SK-N-SH (cell line): ENCODE data around the gene GART. TPM values are rescaled to one million over a fixed set of nuclear protein-coding genes. Genes with fewer than 3 reads are reported as not detected.

Source experiments
- CTCF ChIA-PET: fragments of 300-600, 350-600 bp; formaldehyde crosslinking; extraction: SDS; loops from one replicate; lab custom pipeline; 2021; lab: Yijun Ruan, JAX
- POLR2A ChIA-PET: fragments of 350-600 bp; sonication (Branson Sonifier 250); formaldehyde crosslinking; extraction: SDS; loops from one replicate; lab custom pipeline; 2020; ENCODE audit warnings: antibody characterized with exemption, inconsistent platforms; lab: Yijun Ruan, JAX
- DNase-seq: peaks from one replicate; pipeline ENCODE4 v3.0.0; 2012
- H2AFZ ChIP-seq: fragments of 200-600 bp; sonication (generic); 2 replicates; pipeline ENCODE4 v1.8.1; 2016; ENCODE audit warnings: antibody characterized with exemption, mild to moderate bottlenecking, low read depth
- H3F3A ChIP-seq: fragments of 200-600 bp; sonication (generic); replicated peaks from 2 replicates; pipeline ENCODE3; 2016; ENCODE audit warnings: antibody characterized with exemption, mild to moderate bottlenecking; ENCODE audit not compliant: insufficient read depth
- H3K27ac ChIP-seq, 2 experiments: fragments of 200-500 bp in 1 of 2; fragments of 200-600 bp in 1 of 2; sonication (Bioruptor generic) in 1 of 2; sonication (generic), shearing (Covaris generic) in 1 of 2; 2 replicates each; pipeline versions ENCODE4 v1.5.1 to v1.6.1; 2014 to 2016; ENCODE audit warnings: low read depth in 2 of 2, inconsistent platforms in 1 of 2, low read length in 1 of 2, mild to moderate bottlenecking in 1 of 2, mixed read lengths in 1 of 2
- H3K27me3 ChIP-seq: fragments of 200-600 bp; sonication (generic), shearing (Covaris generic); 2 replicates; pipeline ENCODE4 v1.6.1; 2016; ENCODE audit warnings: mixed run types; ENCODE audit not compliant: insufficient read depth
- H3K36me3 ChIP-seq, 2 experiments: fragments of 200-500 bp in 1 of 2; fragments of 200-600 bp in 1 of 2; sonication (Bioruptor generic) in 1 of 2; sonication (generic) in 1 of 2; replicated peaks in 1 of 2; 2 replicates each; pipeline versions ENCODE3 to v1.5.1; 2014 to 2016; ENCODE audit warnings: low read length in 1 of 2, mild to moderate bottlenecking in 1 of 2; ENCODE audit not compliant: insufficient read depth in 2 of 2, control insufficient read depth in 1 of 2
- H3K4me1 ChIP-seq, 2 experiments: fragments of 200-500 bp in 1 of 2; fragments of 200-600 bp in 1 of 2; sonication (Bioruptor generic) in 1 of 2; sonication (generic), shearing (Covaris generic) in 1 of 2; 2 replicates each; pipeline versions ENCODE4 v1.5.1 to v1.6.1; 2014 to 2016; ENCODE audit warnings: low read depth in 1 of 2, low read length in 1 of 2, mixed run types in 1 of 2; ENCODE audit not compliant: insufficient read depth in 2 of 2, control insufficient read depth in 1 of 2
- H3K4me2 ChIP-seq: fragments of 200-600 bp; sonication (generic), shearing (Covaris generic); 2 replicates; pipeline ENCODE4 v1.6.1; 2017; ENCODE audit warnings: mixed run types
- H3K4me3 ChIP-seq, 2 experiments: fragments of 200-500 bp in 1 of 2; fragments of 200-600 bp in 1 of 2; sonication (Bioruptor generic) in 1 of 2; sonication (generic), shearing (Covaris generic) in 1 of 2; 2 replicates each; pipeline versions ENCODE4 v1.5.1 to v1.8.1; 2014 to 2016; ENCODE audit warnings: low read depth in 2 of 2, inconsistent platforms in 1 of 2, low read length in 1 of 2, mild to moderate bottlenecking in 1 of 2, mixed read lengths in 1 of 2, moderate library complexity in 1 of 2
- H3K79me2 ChIP-seq: fragments of 200-600 bp; sonication (generic); 2 replicates; pipeline ENCODE4 v1.8.1; 2017; ENCODE audit warnings: mild to moderate bottlenecking; ENCODE audit not compliant: insufficient read depth
- H3K9ac ChIP-seq: fragments of 200-600 bp; sonication (generic); 2 replicates; pipeline ENCODE4 v1.6.1; 2017; ENCODE audit warnings: mixed run types
- H3K9me2 ChIP-seq: fragments of 200-600 bp; sonication (generic); 2 replicates; pipeline ENCODE4 v1.6.1; 2017; ENCODE audit warnings: mixed run types
- H3K9me3 ChIP-seq: fragments of 200-600 bp; sonication (generic); 2 replicates; pipeline ENCODE4 v1.6.1; 2017; ENCODE audit warnings: mixed run types, mild to moderate bottlenecking, moderate library complexity
- H4K20me1 ChIP-seq: fragments of 200-600 bp; sonication (generic); 2 replicates; pipeline ENCODE4 v1.6.1; 2017; ENCODE audit warnings: mild to moderate bottlenecking, mixed run types; ENCODE audit not compliant: insufficient read depth
- IRF3 ChIP-seq: fragments of 150-350 bp; IDR thresholded peaks from 2 replicates; pipeline ENCODE4 v1.6.1; 2016; ENCODE audit warnings: mild to moderate bottlenecking, low read depth, low read length
- POLR2AphosphoS5 ChIP-seq: IDR thresholded peaks from 2 replicates; pipeline ENCODE4 v1.6.1; 2012; ENCODE audit warnings: low read depth, low read length
- ZBTB33 ChIP-seq: IDR thresholded peaks from 2 replicates; pipeline ENCODE4 v1.4.0; 2012; ENCODE audit warnings: low read depth, borderline replicate concordance
- WGBS: methylation state at CpG from one replicate; pipeline ENCODE4 v1.1.6; 2017; ENCODE audit warnings: low lambda C conversion rate; 5-methylcytosine and 5-hydroxymethylcytosine counted together
- polyA plus RNA-seq, 3 experiments: library from polyadenylated mRNA; depleted of rRNA; stranded (reverse); fragments of >200 nt; gene quantifications; 2 replicates each; pipeline ENCODE4 v1.2.3, GENCODE V29; 2012
- TF ChIP-seq, protein P1 (sequence below): IDR thresholded peaks from 2 replicates; pipeline ENCODE4 v1.4.0; 2012; ENCODE audit warnings: low read depth, borderline replicate concordance

The GART gene
- polyA plus RNA-seq, 1 of the 3 experiments (the other 2 are of a cell fraction): 17.3 TPM

DNA sequence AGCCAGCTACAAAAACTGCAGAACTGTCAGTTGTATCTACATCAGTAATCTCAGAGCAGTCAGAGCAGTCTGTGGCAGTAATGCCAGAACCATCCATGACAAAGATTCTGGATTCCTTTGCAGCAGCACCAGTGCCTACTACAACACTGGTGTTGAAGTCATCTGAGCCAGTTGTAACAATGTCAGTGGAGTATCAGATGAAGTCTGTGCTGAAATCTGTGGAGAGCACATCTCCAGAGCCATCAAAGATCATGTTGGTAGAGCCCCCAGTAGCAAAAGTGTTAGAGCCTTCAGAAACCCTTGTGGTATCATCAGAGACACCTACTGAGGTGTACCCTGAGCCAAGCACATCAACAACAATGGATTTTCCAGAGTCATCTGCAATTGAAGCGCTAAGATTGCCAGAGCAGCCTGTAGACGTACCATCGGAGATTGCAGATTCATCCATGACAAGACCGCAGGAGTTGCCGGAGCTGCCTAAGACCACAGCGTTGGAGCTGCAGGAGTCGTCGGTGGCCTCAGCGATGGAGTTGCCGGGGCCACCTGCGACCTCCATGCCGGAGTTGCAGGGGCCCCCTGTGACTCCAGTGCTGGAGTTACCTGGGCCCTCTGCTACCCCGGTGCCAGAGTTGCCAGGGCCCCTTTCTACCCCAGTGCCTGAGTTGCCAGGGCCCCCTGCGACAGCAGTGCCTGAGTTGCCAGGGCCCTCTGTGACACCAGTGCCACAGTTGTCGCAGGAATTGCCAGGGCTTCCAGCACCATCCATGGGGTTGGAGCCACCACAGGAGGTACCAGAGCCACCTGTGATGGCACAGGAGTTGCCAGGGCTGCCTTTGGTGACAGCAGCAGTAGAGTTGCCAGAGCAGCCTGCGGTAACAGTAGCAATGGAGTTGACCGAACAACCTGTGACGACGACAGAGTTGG lies 8.2 kb upstream of the GART start:
- H3K79me2 ChIP-seq: peaks cover 99% of the 10 kb centered on the region
- no peak overlapping the region for H3K4me2 ChIP-seq
- peaks cover 79 to 87% of the 10 kb centered on the region in 2 experiments for H3K36me3 ChIP-seq
- no peaks in the 10 kb centered on the region for H3K27me3 ChIP-seq
- no peaks in the 10 kb centered on the region for H3K9me2 ChIP-seq
- peaks cover 11% of the 10 kb centered on the region for H3F3A ChIP-seq
- H3K9me3 ChIP-seq: no peaks in the 10 kb centered on the region
- H4K20me1 ChIP-seq: peaks cover 97% of the 10 kb centered on the region
- POLR2A ChIA-PET: interaction anchor here (1.6 kb wide), 1 partner anchor 8 kb away, joined by 5 read pairs; the partner anchor contains the start of genes GART and SON
- H3K27ac ChIP-seq: no peak overlapping the region
- no peak overlapping the region for H3K4me3 ChIP-seq
- WGBS: 97% methylated on average over 6 of the region's 19 CpGs
- no peak for DNase-seq
- TF ChIP-seq IRF3 (no peak), ZBTB33 (no peak), POLR2AphosphoS5 (0 out of 2 replicates have a peak, but pooled peaks have one; percentile 16)
- TF ChIP-seq, all 33 proteins: peak for 1
- H3K9ac ChIP-seq: no peak overlapping the region
- peaks cover 2 to 10% of the 10 kb centered on the region in 2 experiments; a peak in 3 of 4 replicates for H3K4me1 ChIP-seq
- CTCF ChIA-PET: no interaction called here
- no peak overlapping the region for H2AFZ ChIP-seq

GRCh38 chr21:33546086-33546485 lies 4.2 kb upstream of the GART start:
- Histone ChIP-seq H3K9me2 (no peaks in the 10 kb centered on the region), H3K9ac (peak overlapping the region; percentile 97; the same call in 1 of the 2 replicates), H3K4me2 (peak overlapping the region; percentile 76; the same call in 1 of the 2 replicates), H3K36me3 (peaks cover 40 to 52% of the 10 kb centered on the region in 2 experiments), H3K27ac (peak overlapping the region in 1 of 2 experiments; percentile 25; a peak in 2 of 4 replicates), H4K20me1 (peaks cover 77% of the 10 kb centered on the region), H2AFZ (no peak overlapping the region), H3K4me1 (peaks cover 8 to 10% of the 10 kb centered on the region in 2 experiments; a peak in 3 of 4 replicates), H3K4me3 (no peak overlapping the region), H3K9me3 (no peaks in the 10 kb centered on the region), H3F3A (peaks cover 34% of the 10 kb centered on the region), H3K79me2 (peaks cover 90% of the 10 kb centered on the region), H3K27me3 (no peaks in the 10 kb centered on the region)
- ChIA-PET CTCF (interaction anchor here (0.9 kb wide), 1 partner anchor 185 kb away, joined by 4 read pairs; no protein-coding TSS in a partner anchor), POLR2A (no interaction called here)
- WGBS: 77% methylated on average over 3 of the region's 3 CpGs
- TF ChIP-seq, protein P1, sequence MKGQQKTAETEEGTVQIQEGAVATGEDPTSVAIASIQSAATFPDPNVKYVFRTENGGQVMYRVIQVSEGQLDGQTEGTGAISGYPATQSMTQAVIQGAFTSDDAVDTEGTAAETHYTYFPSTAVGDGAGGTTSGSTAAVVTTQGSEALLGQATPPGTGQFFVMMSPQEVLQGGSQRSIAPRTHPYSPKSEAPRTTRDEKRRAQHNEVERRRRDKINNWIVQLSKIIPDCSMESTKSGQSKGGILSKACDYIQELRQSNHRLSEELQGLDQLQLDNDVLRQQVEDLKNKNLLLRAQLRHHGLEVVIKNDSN: no peak
- DNase-seq: no peak
